ENCODE results near the gene PKD1.

Gene PKD1

GRCh38 chr16:2077016-2077415 is 58.7 kb downstream of the PKD1 start:
- no peak for TF ChIP-seq CTCF (IDR thresholded peaks at IDR 0.05; ENCODE audit: control insufficient read depth, insufficient read depth, low read depth, low read length, missing control alignments)
- no peak overlapping the region for H3K4me3 ChIP-seq (ENCODE audit: control insufficient read depth, low read depth, low read length)

GRCh38 chr16:2076072-2076865 is 59.4 kb downstream of the PKD1 start:
- no peak for TF ChIP-seq CTCF (IDR thresholded peaks at IDR 0.05; ENCODE audit: control insufficient read depth, insufficient read depth, low read depth, low read length, missing control alignments)
- DNase-seq (ENCODE audit: low read depth) = no peak
- no peak overlapping the region for H3K4me3 ChIP-seq (ENCODE audit: control insufficient read depth, low read depth, low read length)

More at GRCh38 chr16:2077016-2077415, 58.7 kb downstream of the PKD1 start:
- no peak for DNase-seq (ENCODE audit: low read depth)

GRCh38 chr16:2075631-2076030 is 60.1 kb downstream of the PKD1 start:
- no peak overlapping the region for H3K4me3 ChIP-seq (ENCODE audit: control insufficient read depth, low read depth, low read length)
- DNase-seq (ENCODE audit: low read depth) = no peak
- TF ChIP-seq CTCF (IDR thresholded peaks at IDR 0.05; ENCODE audit: control insufficient read depth, insufficient read depth, low read depth, low read length, missing control alignments) = no peak

- no peak for DNase-seq (ENCODE audit: low read depth)
- no peak for TF ChIP-seq CTCF (IDR thresholded peaks at IDR 0.05; ENCODE audit: control insufficient read depth, insufficient read depth, low read depth, low read length, missing control alignments)
- H3K4me3 ChIP-seq (ENCODE audit: control insufficient read depth, low read depth, low read length) = no peak overlapping the region
Observed at GRCh38 chr16:2074071-2074470, 61.6 kb downstream of the PKD1 start.

- TF ChIP-seq CTCF (IDR thresholded peaks at IDR 0.05; ENCODE audit: control insufficient read depth, insufficient read depth, low read depth, low read length, missing control alignments) = no peak
- no peak overlapping the region for H3K4me3 ChIP-seq (ENCODE audit: control insufficient read depth, low read depth, low read length)
- no peak for DNase-seq (ENCODE audit: low read depth)
Observed at GRCh38 chr16:2072926-2073325, 62.8 kb downstream of the PKD1 start.

- TF ChIP-seq CTCF (IDR thresholded peaks at IDR 0.05; ENCODE audit: control insufficient read depth, insufficient read depth, low read depth, low read length, missing control alignments) = no peak
- DNase-seq (ENCODE audit: low read depth) = no peak
- no peak overlapping the region for H3K4me3 ChIP-seq (ENCODE audit: control insufficient read depth, low read depth, low read length)
Observed at GRCh38 chr16:2071454-2072202, 64.1 kb downstream of the PKD1 start.

All from AG09309 (cell line).